ENCODE results near the gene NFYC.

NFYC gene

GRCh38 chr1:40732756-40733301, 41.3 kb downstream of the NFYC start:
- Histone ChIP-seq H2BK120ac (ENCODE audit: low read depth, low read length) (no peak overlapping the region), H3K4me2 (ENCODE audit: low read length, poor library complexity, severe bottlenecking) (no peak overlapping the region), H3K27me3 (ENCODE audit: control insufficient read depth in 1 of 2, insufficient read depth in 1 of 2, low read length in 2 of 2) (no peaks in the 10 kb centered on the region), H3K27ac (ENCODE audit: low read length, poor library complexity, severe bottlenecking) (no peak overlapping the region), H3K4ac (ENCODE audit: low read depth in 1 of 2, low read length in 2 of 2) (no peak overlapping the region), H3K4me3 (ENCODE audit: insufficient read depth in 1 of 2, low read depth in 1 of 2, low read length in 2 of 2) (no peak overlapping the region), H4K8ac (ENCODE audit: low read length) (no peak overlapping the region), H2AFZ (ENCODE audit: low read depth, low read length) (no peak overlapping the region), H3K4me1 (ENCODE audit: control insufficient read depth, insufficient read depth, low read depth, low read length) (peaks cover 4% of the 10 kb centered on the region), H2BK12ac (ENCODE audit: low read length in 2 of 2) (no peak overlapping the region), H3K18ac (ENCODE audit: low read depth in 1 of 2, low read length in 2 of 2) (no peak overlapping the region), H2BK5ac (ENCODE audit: low read depth, low read length, poor library complexity, severe bottlenecking) (no peak overlapping the region), H3K14ac (ENCODE audit: low read length in 2 of 2) (no peak overlapping the region), H2BK15ac (ENCODE audit: low read depth, poor library complexity, severe bottlenecking) (no peak overlapping the region), H2AK5ac (ENCODE audit: low read length, severe bottlenecking) (no peak overlapping the region), H3K9me3 (ENCODE audit: control insufficient read depth, low read length) (peaks cover 9% of the 10 kb centered on the region), H4K91ac (ENCODE audit: low read length) (no peak overlapping the region), H3K23ac (ENCODE audit: low read length in 2 of 2) (no peak overlapping the region), H3K9ac (ENCODE audit: low read length) (no peak overlapping the region), H3K79me1 (replicated peaks; ENCODE audit: low read length, poor library complexity, severe bottlenecking) (peaks cover 25% of the 10 kb centered on the region), H3K36me3 (ENCODE audit: control insufficient read depth in 1 of 2, insufficient read depth in 2 of 2, low read depth in 1 of 2, low read length in 2 of 2) (no peaks in the 10 kb centered on the region)
- peak; percentile 26 for DNase-seq
- WGBS: 100% methylated on average over 1 of the region's 2 CpGs

GRCh38 chr1:40734882-40735628, 43.6 kb downstream of the NFYC start:
- no peak overlapping the region for H3K4me2 ChIP-seq (ENCODE audit: low read length, poor library complexity, severe bottlenecking)
- WGBS: over 99% methylated on average over 8 of the region's 8 CpGs
- peaks cover 0 to 16% of the 10 kb centered on the region in 2 experiments for H3K36me3 ChIP-seq (ENCODE audit: control insufficient read depth in 1 of 2, insufficient read depth in 2 of 2, low read depth in 1 of 2, low read length in 2 of 2)
- DNase-seq: no peak
- no peak overlapping the region for H3K4me3 ChIP-seq (ENCODE audit: insufficient read depth in 1 of 2, low read depth in 1 of 2, low read length in 2 of 2)
- no peak overlapping the region for H2BK12ac ChIP-seq (ENCODE audit: low read length in 2 of 2)
- no peak overlapping the region for H3K9ac ChIP-seq (ENCODE audit: low read length)
- no peak overlapping the region for H3K18ac ChIP-seq (ENCODE audit: low read depth in 1 of 2, low read length in 2 of 2)
- H3K79me1 ChIP-seq (replicated peaks; ENCODE audit: low read length, poor library complexity, severe bottlenecking): peaks cover 29% of the 10 kb centered on the region
- H3K27ac ChIP-seq (ENCODE audit: low read length, poor library complexity, severe bottlenecking): no peak overlapping the region
- H4K91ac ChIP-seq (ENCODE audit: low read length): no peak overlapping the region
- no peaks in the 10 kb centered on the region for H3K27me3 ChIP-seq (ENCODE audit: control insufficient read depth in 1 of 2, insufficient read depth in 1 of 2, low read length in 2 of 2)
- no peak overlapping the region for H4K8ac ChIP-seq (ENCODE audit: low read length)
- H3K23ac ChIP-seq (ENCODE audit: low read length in 2 of 2): no peak overlapping the region
- peaks cover 9% of the 10 kb centered on the region for H3K9me3 ChIP-seq (ENCODE audit: control insufficient read depth, low read length)
- H2AFZ ChIP-seq (ENCODE audit: low read depth, low read length): no peak overlapping the region
- H2BK15ac ChIP-seq (ENCODE audit: low read depth, poor library complexity, severe bottlenecking): no peak overlapping the region
- no peak overlapping the region for H2BK120ac ChIP-seq (ENCODE audit: low read depth, low read length)
- H3K4ac ChIP-seq (ENCODE audit: low read depth in 1 of 2, low read length in 2 of 2): no peak overlapping the region
- no peak overlapping the region for H2BK5ac ChIP-seq (ENCODE audit: low read depth, low read length, poor library complexity, severe bottlenecking)
- H3K14ac ChIP-seq (ENCODE audit: low read length in 2 of 2): no peak overlapping the region
- H2AK5ac ChIP-seq (ENCODE audit: low read length, severe bottlenecking): no peak overlapping the region
- H3K4me1 ChIP-seq (ENCODE audit: control insufficient read depth, insufficient read depth, low read depth, low read length): peaks cover 2% of the 10 kb centered on the region

GRCh38 chr1:40736085-40736531, 44.6 kb downstream of the NFYC start:
- H4K91ac ChIP-seq (ENCODE audit: low read length): no peak overlapping the region
- H3K79me1 ChIP-seq (replicated peaks; ENCODE audit: low read length, poor library complexity, severe bottlenecking): peaks cover 28% of the 10 kb centered on the region
- no peak overlapping the region for H2AK5ac ChIP-seq (ENCODE audit: low read length, severe bottlenecking)
- H3K36me3 ChIP-seq (ENCODE audit: control insufficient read depth in 1 of 2, insufficient read depth in 2 of 2, low read depth in 1 of 2, low read length in 2 of 2): peaks cover 0 to 26% of the 10 kb centered on the region in 2 experiments
- H3K4me1 ChIP-seq (ENCODE audit: control insufficient read depth, insufficient read depth, low read depth, low read length): peaks cover 2% of the 10 kb centered on the region
- no peak overlapping the region for H2BK120ac ChIP-seq (ENCODE audit: low read depth, low read length)
- no peak overlapping the region for H3K4ac ChIP-seq (ENCODE audit: low read depth in 1 of 2, low read length in 2 of 2)
- peak overlapping the region in 1 of 2 experiments; percentile 11 for H3K14ac ChIP-seq (ENCODE audit: low read length in 2 of 2)
- peak; percentile 57 for DNase-seq
- no peaks in the 10 kb centered on the region for H3K27me3 ChIP-seq (ENCODE audit: control insufficient read depth in 1 of 2, insufficient read depth in 1 of 2, low read length in 2 of 2)
- no peak overlapping the region for H2BK5ac ChIP-seq (ENCODE audit: low read depth, low read length, poor library complexity, severe bottlenecking)
- no peak overlapping the region for H3K4me3 ChIP-seq (ENCODE audit: insufficient read depth in 1 of 2, low read depth in 1 of 2, low read length in 2 of 2)
- H3K23ac ChIP-seq (ENCODE audit: low read length in 2 of 2): no peak overlapping the region
- no peak overlapping the region for H2AFZ ChIP-seq (ENCODE audit: low read depth, low read length)
- no peak overlapping the region for H4K8ac ChIP-seq (ENCODE audit: low read length)
- peaks cover 9% of the 10 kb centered on the region for H3K9me3 ChIP-seq (ENCODE audit: control insufficient read depth, low read length)
- peak overlapping the region; percentile 40 for H3K27ac ChIP-seq (ENCODE audit: low read length, poor library complexity, severe bottlenecking)
- no peak overlapping the region for H2BK12ac ChIP-seq (ENCODE audit: low read length in 2 of 2)
- H3K4me2 ChIP-seq (ENCODE audit: low read length, poor library complexity, severe bottlenecking): no peak overlapping the region
- no peak overlapping the region for H2BK15ac ChIP-seq (ENCODE audit: low read depth, poor library complexity, severe bottlenecking)
- H3K18ac ChIP-seq (ENCODE audit: low read depth in 1 of 2, low read length in 2 of 2): no peak overlapping the region
- H3K9ac ChIP-seq (ENCODE audit: low read length): no peak overlapping the region

- Histone ChIP-seq H3K9ac (ENCODE audit: low read length) (no peak overlapping the region), H4K8ac (ENCODE audit: low read length) (no peak overlapping the region), H3K4ac (ENCODE audit: low read depth in 1 of 2, low read length in 2 of 2) (no peak overlapping the region), H3K27me3 (ENCODE audit: control insufficient read depth in 1 of 2, insufficient read depth in 1 of 2, low read length in 2 of 2) (no peaks in the 10 kb centered on the region), H4K91ac (ENCODE audit: low read length) (no peak overlapping the region), H3K23ac (ENCODE audit: low read length in 2 of 2) (no peak overlapping the region), H3K9me3 (ENCODE audit: control insufficient read depth, low read length) (peaks cover 9% of the 10 kb centered on the region), H3K4me2 (ENCODE audit: low read length, poor library complexity, severe bottlenecking) (no peak overlapping the region), H2AK5ac (ENCODE audit: low read length, severe bottlenecking) (no peak overlapping the region), H2AFZ (ENCODE audit: low read depth, low read length) (no peak overlapping the region), H3K36me3 (ENCODE audit: control insufficient read depth in 1 of 2, insufficient read depth in 2 of 2, low read depth in 1 of 2, low read length in 2 of 2) (peaks cover 6 to 47% of the 10 kb centered on the region in 2 experiments), H3K4me1 (ENCODE audit: control insufficient read depth, insufficient read depth, low read depth, low read length) (peaks cover 2% of the 10 kb centered on the region), H2BK15ac (ENCODE audit: low read depth, poor library complexity, severe bottlenecking) (no peak overlapping the region), H2BK5ac (ENCODE audit: low read depth, low read length, poor library complexity, severe bottlenecking) (no peak overlapping the region), H2BK120ac (ENCODE audit: low read depth, low read length) (no peak overlapping the region), H3K27ac (ENCODE audit: low read length, poor library complexity, severe bottlenecking) (no peak overlapping the region), H3K4me3 (ENCODE audit: insufficient read depth in 1 of 2, low read depth in 1 of 2, low read length in 2 of 2) (no peak overlapping the region), H3K18ac (ENCODE audit: low read depth in 1 of 2, low read length in 2 of 2) (no peak overlapping the region), H3K14ac (ENCODE audit: low read length in 2 of 2) (no peak overlapping the region), H2BK12ac (ENCODE audit: low read length in 2 of 2) (no peak overlapping the region), H3K79me1 (replicated peaks; ENCODE audit: low read length, poor library complexity, severe bottlenecking) (peaks cover 34% of the 10 kb centered on the region)
- no peak for DNase-seq
- WGBS: 96% methylated on average over 4 of the region's 6 CpGs
Measured at GRCh38 chr1:40738831-40739230, 47.3 kb downstream of the NFYC start.

Measured in mesenchymal stem cell (in vitro differentiated cells and primary cell).